ENCODE measurements around the gene LEMD1.
"Not testable (repeated sequence)": the region's sequence is repeated elsewhere in the genome, so short reads cannot be mapped to it uniquely, and the experiment has no call there.

Gene LEMD1

GRCh38 chr1:205432116-205432515 lies 10.3 kb upstream of the LEMD1 start:
- no peak for DNase-seq

- DNase-seq = peak in 54 of 58 donors; percentile 21 to 82 (median 53)
These were observed 8.9 kb upstream of the LEMD1 start for GRCh38 chr1:205430696-205431305.

- peak in 1 of 58 donors; percentile 51 for DNase-seq
These were observed 8.2 kb upstream of the LEMD1 start for GRCh38 chr1:205429762-205430695.

- peak in 1 of 58 donors; percentile 36 for DNase-seq
These were observed 3.2 kb upstream of the LEMD1 start for GRCh38 chr1:205424901-205425600.

- no peak for DNase-seq
These were observed 2.1 kb upstream of the LEMD1 start for GRCh38 chr1:205423814-205424399.

- no peak for DNase-seq
These were observed 1.3 kb upstream of the LEMD1 start for GRCh38 chr1:205422993-205423642.

GRCh38 chr1:205420938-205421337 lies 918 bp downstream of the LEMD1 start:
- DNase-seq = no peak

GRCh38 chr1:205417870-205418635 lies 3.8 kb downstream of the LEMD1 start:
- DNase-seq = no peak

- no peak for DNase-seq
These were observed 5.5 kb downstream of the LEMD1 start for GRCh38 chr1:205416322-205416721.

- DNase-seq = no peak
These were observed 11.1 kb downstream of the LEMD1 start for GRCh38 chr1:205410581-205411298.

- DNase-seq = no peak
These were observed 13.9 kb downstream of the LEMD1 start for GRCh38 chr1:205407970-205408369.

GRCh38 chr1:205406252-205406651 lies 15.6 kb downstream of the LEMD1 start:
- DNase-seq = not testable (repeated sequence)

GRCh38 chr1:205404484-205404883 lies 17.4 kb downstream of the LEMD1 start:
- not testable (repeated sequence) for DNase-seq

- DNase-seq = no peak
These were observed 23.3 kb downstream of the LEMD1 start for GRCh38 chr1:205398586-205398985.

GRCh38 chr1:205396967-205397616 lies 24.8 kb downstream of the LEMD1 start:
- DNase-seq = peak in 6 of 58 donors; percentile 3 to 40 (median 8)

GRCh38 chr1:205395616-205396015 lies 26.2 kb downstream of the LEMD1 start:
- no peak for DNase-seq

- no peak for DNase-seq
These were observed 29.2 kb downstream of the LEMD1 start for GRCh38 chr1:205392650-205393049.

- no peak for DNase-seq
These were observed 30.5 kb downstream of the LEMD1 start for GRCh38 chr1:205391386-205391785.

- no peak for DNase-seq
These were observed 34.0 kb downstream of the LEMD1 start for GRCh38 chr1:205387845-205388244.
